T-helper 1 cell treated with Interleukin-12 subunit alpha and Interleukin-12 subunit beta and Interleukin-4 antibody, amounts not matched to agents 30 μg/mL and 1 μg/mL, for 36 hours (primary cell): ENCODE results near the gene UBAP1.
"Not testable (repeated sequence)": the region's sequence is repeated elsewhere in the genome, so short reads cannot be mapped to it uniquely, and the experiment has no call there.

Experiments
- H3K27ac Mint-ChIP-seq: one replicate; pipeline ENCODE4 v1.8.0; 2021; ENCODE audit warnings: mild to moderate bottlenecking, mixed read lengths
- H3K27me3 Mint-ChIP-seq: one replicate; pipeline ENCODE4 v1.8.0; 2021; ENCODE audit warnings: low read depth, mixed read lengths
- H3K36me3 Mint-ChIP-seq: one replicate; pipeline ENCODE4 v1.8.0; 2021; ENCODE audit warnings: low read depth, mixed read lengths
- H3K4me1 Mint-ChIP-seq: one replicate; pipeline ENCODE4 v1.8.0; 2021; ENCODE audit warnings: low read depth, mixed read lengths
- H3K4me3 Mint-ChIP-seq: one replicate; pipeline ENCODE4 v1.8.0; 2021; ENCODE audit warnings: mild to moderate bottlenecking, moderate library complexity, mixed read lengths
- H3K9me3 Mint-ChIP-seq: one replicate; pipeline ENCODE4 v1.8.0; 2021; ENCODE audit warnings: mixed read lengths

Gene UBAP1

GRCh38 chr9:34291023-34291422, 112.2 kb downstream of the UBAP1 start:
- H3K27me3 Mint-ChIP-seq, result no peaks in the 10 kb centered on the region
- H3K4me1 Mint-ChIP-seq, result no peaks in the 10 kb centered on the region
- H3K4me3 Mint-ChIP-seq, result no peak overlapping the region
- no peak overlapping the region for H3K27ac Mint-ChIP-seq
- peaks cover 2% of the 10 kb centered on the region for H3K36me3 Mint-ChIP-seq
- H3K9me3 Mint-ChIP-seq, result no peaks in the 10 kb centered on the region

GRCh38 chr9:34291423-34291822, 112.6 kb downstream of the UBAP1 start:
- Mint-ChIP-seq H3K36me3 (peaks cover 2% of the 10 kb centered on the region), H3K27ac (no peak overlapping the region), H3K4me1 (no peaks in the 10 kb centered on the region), H3K27me3 (no peaks in the 10 kb centered on the region), H3K9me3 (no peaks in the 10 kb centered on the region), H3K4me3 (no peak overlapping the region)

GRCh38 chr9:34292552-34292951, 113.7 kb downstream of the UBAP1 start:
- Mint-ChIP-seq H3K4me1 (no peaks in the 10 kb centered on the region), H3K4me3 (no peak overlapping the region), H3K27me3 (no peaks in the 10 kb centered on the region), H3K36me3 (no peaks in the 10 kb centered on the region), H3K27ac (no peak overlapping the region), H3K9me3 (no peaks in the 10 kb centered on the region)

GRCh38 chr9:34301064-34301463, 122.2 kb downstream of the UBAP1 start:
- H3K4me1 Mint-ChIP-seq, H3K9me3 Mint-ChIP-seq, H3K27ac Mint-ChIP-seq, H3K4me3 Mint-ChIP-seq, H3K36me3 Mint-ChIP-seq, H3K27me3 Mint-ChIP-seq: not testable (repeated sequence)
